HL-60 (cell line): ENCODE results near the gene PALB2.
"Not testable (repeated sequence)": the region's sequence is repeated elsewhere in the genome, so short reads cannot be mapped to it uniquely, and the experiment has no call there.

ENCODE experiments used
- GABPA ChIP-seq: IDR thresholded peaks from 2 replicates; pipeline ENCODE4 v1.6.1; 2012; ENCODE audit warnings: low read depth
- POLR2AphosphoS5 ChIP-seq: IDR thresholded peaks from 2 replicates; pipeline ENCODE4 v1.6.1; 2012; ENCODE audit warnings: low read depth
- TF ChIP-seq, protein P1 (sequence below): IDR thresholded peaks from one replicate; pipeline ENCODE4 v1.5.1; 2011; ENCODE audit warnings: low read length, control low read depth, inconsistent platforms; ENCODE audit not compliant: insufficient read depth

- TF ChIP-seq, protein P1, sequence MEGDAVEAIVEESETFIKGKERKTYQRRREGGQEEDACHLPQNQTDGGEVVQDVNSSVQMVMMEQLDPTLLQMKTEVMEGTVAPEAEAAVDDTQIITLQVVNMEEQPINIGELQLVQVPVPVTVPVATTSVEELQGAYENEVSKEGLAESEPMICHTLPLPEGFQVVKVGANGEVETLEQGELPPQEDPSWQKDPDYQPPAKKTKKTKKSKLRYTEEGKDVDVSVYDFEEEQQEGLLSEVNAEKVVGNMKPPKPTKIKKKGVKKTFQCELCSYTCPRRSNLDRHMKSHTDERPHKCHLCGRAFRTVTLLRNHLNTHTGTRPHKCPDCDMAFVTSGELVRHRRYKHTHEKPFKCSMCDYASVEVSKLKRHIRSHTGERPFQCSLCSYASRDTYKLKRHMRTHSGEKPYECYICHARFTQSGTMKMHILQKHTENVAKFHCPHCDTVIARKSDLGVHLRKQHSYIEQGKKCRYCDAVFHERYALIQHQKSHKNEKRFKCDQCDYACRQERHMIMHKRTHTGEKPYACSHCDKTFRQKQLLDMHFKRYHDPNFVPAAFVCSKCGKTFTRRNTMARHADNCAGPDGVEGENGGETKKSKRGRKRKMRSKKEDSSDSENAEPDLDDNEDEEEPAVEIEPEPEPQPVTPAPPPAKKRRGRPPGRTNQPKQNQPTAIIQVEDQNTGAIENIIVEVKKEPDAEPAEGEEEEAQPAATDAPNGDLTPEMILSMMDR: not testable (repeated sequence)
- not testable (repeated sequence) for TF ChIP-seq POLR2AphosphoS5, GABPA
Observed at GRCh38 chr16:23631874-23632273, 9.2 kb downstream of the PALB2 start.
